RKO (cell line): ENCODE measurements around the gene RUBCNL.
"Not testable (repeated sequence)": the region's sequence is repeated elsewhere in the genome, so short reads cannot be mapped to it uniquely, and the experiment has no call there.

Experiments used
- DNase-seq: peaks from one replicate; pipeline ENCODE4 v3.0.0-alpha.2; 2016; ENCODE audit warnings: low spot score

The RUBCNL gene

GRCh38 chr13:46387064-46387851 lies at the start of gene RUBCNL:
RUBCNL (minus strand) TSS chr13:46387252; CDS start chr13:46372475, 14,777 bp downstream.
- DNase-seq = peak; percentile 24

- not testable (repeated sequence) for DNase-seq
Measured at GRCh38 chr13:46429558-46429957, 42.5 kb upstream of the RUBCNL start.

GRCh38 chr13:46405457-46405856 lies 18.4 kb upstream of the RUBCNL start:
- DNase-seq = peak; percentile 12

GRCh38 chr13:46404733-46405100 lies 17.7 kb upstream of the RUBCNL start:
- no peak for DNase-seq

- DNase-seq = no peak
Measured at GRCh38 chr13:46403851-46404732, 17.0 kb upstream of the RUBCNL start.

GRCh38 chr13:46402178-46402577 lies 15.1 kb upstream of the RUBCNL start:
- DNase-seq = no peak

- no peak for DNase-seq
Measured at GRCh38 chr13:46401432-46401831, 14.4 kb upstream of the RUBCNL start.

- DNase-seq = peak; percentile 28
Measured at GRCh38 chr13:46396341-46396740, 9.3 kb upstream of the RUBCNL start.

GRCh38 chr13:46392967-46393366 lies 5.9 kb upstream of the RUBCNL start:
- DNase-seq = no peak

GRCh38 chr13:46389457-46390451 lies 2.7 kb upstream of the RUBCNL start:
- no peak for DNase-seq

- DNase-seq = no peak
Measured at GRCh38 chr13:46388846-46389245, 1.8 kb upstream of the RUBCNL start.

GRCh38 chr13:46388308-46388707 lies 1.3 kb upstream of the RUBCNL start:
- no peak for DNase-seq

GRCh38 chr13:46386392-46387063 lies 524 bp downstream of the RUBCNL start:
- DNase-seq = no peak

- no peak for DNase-seq
Measured at GRCh38 chr13:46385946-46386345, 1.1 kb downstream of the RUBCNL start.

- DNase-seq = no peak
Measured at GRCh38 chr13:46383383-46383782, 3.7 kb downstream of the RUBCNL start.

GRCh38 chr13:46382224-46382623 lies 4.8 kb downstream of the RUBCNL start:
- DNase-seq = no peak

GRCh38 chr13:46380242-46380641 lies 6.8 kb downstream of the RUBCNL start:
- DNase-seq = no peak

- DNase-seq = no peak
Measured at GRCh38 chr13:46379611-46380010, 7.4 kb downstream of the RUBCNL start.

- no peak for DNase-seq
Measured at GRCh38 chr13:46378411-46378810, 8.6 kb downstream of the RUBCNL start.

GRCh38 chr13:46377554-46377953 lies 9.5 kb downstream of the RUBCNL start:
- no peak for DNase-seq

- DNase-seq = no peak
Measured at GRCh38 chr13:46374710-46375109, 12.3 kb downstream of the RUBCNL start.
